Colonic mucosa (tissue), 4 donors: ENCODE results near the gene GALNT11. TPM values are rescaled to one million over a fixed set of nuclear protein-coding genes. Genes with fewer than 3 reads are reported as not detected.

ENCODE experiments used
- DNase-seq: peaks from one replicate; pipeline ENCODE4 v3.0.0-alpha.2; 2020
- H3K27ac ChIP-seq: fragments of 200-600 bp; one replicate; pipeline ENCODE4 v1.8.0; 2021
- H3K27me3 ChIP-seq: fragments of 200-600 bp; one replicate; pipeline ENCODE4 v1.8.0; 2021
- H3K36me3 ChIP-seq: fragments of 200-600 bp; one replicate; pipeline ENCODE4 v1.8.0; 2021
- H3K4me1 ChIP-seq: fragments of 200-600 bp; one replicate; pipeline ENCODE4 v1.8.0; 2021; ENCODE audit warnings: mild to moderate bottlenecking
- H3K4me3 ChIP-seq: fragments of 200-600 bp; one replicate; pipeline ENCODE4 v1.8.0; 2021
- H3K9ac ChIP-seq, 2 donors: one replicate each; pipeline ENCODE4 v1.7.0; 2013; ENCODE audit warnings: control low read depth in 2 of 2, low read depth in 2 of 2, low read length in 2 of 2
- H3K9me3 ChIP-seq: fragments of 200-600 bp; one replicate; pipeline ENCODE4 v1.8.0; 2021
- CTCF ChIP-seq: fragments of 200-600 bp; IDR thresholded peaks from one replicate; pipeline ENCODE4 v1.8.0; 2022; ENCODE audit warnings: antibody characterized with exemption, mild to moderate bottlenecking
- intact Hi-C: fragments of 100-400 bp; cut with DNase I; formaldehyde crosslinking; loops from one replicate; pipeline ENCODE4 v1.14.1; 2022
- total RNA-seq, 2 donors: library from RNA; stranded (reverse); fragmentation: NEBNext Ultra II Directional in 1 of 2; extraction: Animal tissue kit (Norgen Biotek cat#: 25700) in 1 of 2; gene quantifications; one replicate each; pipeline ENCODE4 v1.2.1, GENCODE V29; 2021
- donor health status: healthy.
- donor health status: DM: no; HTN: no; CAD: no.
- donor health status: DM: no; HTN: no; CAD: no.

The GALNT11 gene
- total RNA-seq, 2 donors from 2014 or later: 18.5 to 20.8 TPM

- TF ChIP-seq CTCF: no peak
- DNase-seq: no peak
- H3K27me3 ChIP-seq: no peaks in the 10 kb centered on the region
- no peaks in the 10 kb centered on the region for H3K36me3 ChIP-seq
- no peak overlapping the region for H3K27ac ChIP-seq
- intact Hi-C loops: no loop called here
- H3K9ac ChIP-seq: no peak overlapping the region
- H3K4me1 ChIP-seq: no peaks in the 10 kb centered on the region
- H3K9me3 ChIP-seq: no peaks in the 10 kb centered on the region
- no peak overlapping the region for H3K4me3 ChIP-seq
These were observed 37.5 kb upstream of the GALNT11 start for GRCh38 chr7:151987748-151988529.

- peak; percentile 41 for DNase-seq
- intact Hi-C loops: no loop called here
- no peaks in the 10 kb centered on the region for H3K9me3 ChIP-seq
- no peaks in the 10 kb centered on the region for H3K4me1 ChIP-seq
- no peaks in the 10 kb centered on the region for H3K36me3 ChIP-seq
- no peaks in the 10 kb centered on the region for H3K27me3 ChIP-seq
- no peak for TF ChIP-seq CTCF
- no peak overlapping the region for H3K9ac ChIP-seq
- no peak overlapping the region for H3K4me3 ChIP-seq
- H3K27ac ChIP-seq: no peak overlapping the region
These were observed 33.1 kb upstream of the GALNT11 start for GRCh38 chr7:151992375-151992774.

GRCh38 chr7:151993977-151994676 is 31.3 kb upstream of the GALNT11 start:
- no peak overlapping the region for H3K27ac ChIP-seq
- DNase-seq: no peak
- no peaks in the 10 kb centered on the region for H3K36me3 ChIP-seq
- H3K27me3 ChIP-seq: no peaks in the 10 kb centered on the region
- H3K9me3 ChIP-seq: no peaks in the 10 kb centered on the region
- TF ChIP-seq CTCF: no peak
- intact Hi-C loops: no loop called here
- H3K9ac ChIP-seq: no peak overlapping the region
- no peaks in the 10 kb centered on the region for H3K4me1 ChIP-seq
- no peak overlapping the region for H3K4me3 ChIP-seq

GRCh38 chr7:151999424-152000090 is 25.9 kb upstream of the GALNT11 start:
- intact Hi-C loops: no loop called here
- Histone ChIP-seq H3K4me3 (no peak overlapping the region), H3K9ac (no peak overlapping the region), H3K9me3 (no peaks in the 10 kb centered on the region), H3K36me3 (no peaks in the 10 kb centered on the region), H3K27ac (no peak overlapping the region), H3K4me1 (no peaks in the 10 kb centered on the region), H3K27me3 (no peaks in the 10 kb centered on the region)
- TF ChIP-seq CTCF: no peak
- no peak for DNase-seq

GRCh38 chr7:152000191-152000590 is 25.3 kb upstream of the GALNT11 start:
- Histone ChIP-seq H3K4me1 (no peaks in the 10 kb centered on the region), H3K9me3 (no peaks in the 10 kb centered on the region), H3K36me3 (no peaks in the 10 kb centered on the region), H3K4me3 (no peak overlapping the region), H3K27me3 (no peaks in the 10 kb centered on the region), H3K27ac (no peak overlapping the region), H3K9ac (no peak overlapping the region)
- no peak for TF ChIP-seq CTCF
- no peak for DNase-seq
- intact Hi-C loops: no loop called here
